Pons (tissue), 1 donor: Measurements from ENCODE around the gene WAC.

ENCODE experiments used
- DNase-seq: peaks from one replicate; pipeline ENCODE4 v3.0.0-alpha.2; 2016; ENCODE audit warnings: low spot score

WAC gene

GRCh38 chr10:28530751-28531150, 2.2 kb upstream of the WAC start:
- DNase-seq = no peak

GRCh38 chr10:28533186-28533564, 257 bp downstream of the WAC start:
- peak; percentile 14 for DNase-seq

GRCh38 chr10:28533571-28534304, 820 bp downstream of the WAC start:
- DNase-seq = peak; percentile 42

GRCh38 chr10:28535846-28536245, 2.9 kb downstream of the WAC start:
- no peak for DNase-seq

GRCh38 chr10:28538595-28538994, 5.7 kb downstream of the WAC start:
- no peak for DNase-seq

GRCh38 chr10:28540145-28540544, 7.2 kb downstream of the WAC start:
- DNase-seq = no peak

- no peak for DNase-seq
These were observed 8.9 kb downstream of the WAC start for GRCh38 chr10:28541717-28542365.

GRCh38 chr10:28542728-28543127, 9.8 kb downstream of the WAC start:
- DNase-seq = no peak

GRCh38 chr10:28544058-28544457, 11.1 kb downstream of the WAC start:
- no peak for DNase-seq

- DNase-seq = no peak
These were observed 13.2 kb downstream of the WAC start for GRCh38 chr10:28545967-28546644.

GRCh38 chr10:28548781-28549498, 16.0 kb downstream of the WAC start:
- DNase-seq = no peak

GRCh38 chr10:28551086-28551485, 18.2 kb downstream of the WAC start:
- DNase-seq = no peak

- DNase-seq = no peak
These were observed 19.9 kb downstream of the WAC start for GRCh38 chr10:28552775-28553174.

GRCh38 chr10:28554009-28554408, 21.1 kb downstream of the WAC start:
- no peak for DNase-seq

- no peak for DNase-seq
These were observed 22.0 kb downstream of the WAC start for GRCh38 chr10:28554952-28555351.

- DNase-seq = no peak
These were observed 22.4 kb downstream of the WAC start for GRCh38 chr10:28555358-28555757.

- DNase-seq = no peak
These were observed 23.2 kb downstream of the WAC start for GRCh38 chr10:28556142-28556541.

GRCh38 chr10:28558186-28558585, 25.3 kb downstream of the WAC start:
- DNase-seq = no peak

GRCh38 chr10:28558923-28559508, 26.1 kb downstream of the WAC start:
- peak; percentile 46 for DNase-seq

GRCh38 chr10:28559618-28560017, 26.7 kb downstream of the WAC start:
- no peak for DNase-seq

GRCh38 chr10:28560617-28561016, 27.7 kb downstream of the WAC start:
- DNase-seq = no peak

GRCh38 chr10:28561531-28561930, 28.6 kb downstream of the WAC start:
- DNase-seq = no peak
